Mucosa of gallbladder (tissue), 1 donor: Measurements from ENCODE around the gene IMMP2L. TPM values are rescaled to one million over a fixed set of nuclear protein-coding genes. Genes with fewer than 3 reads are reported as not detected.
"Not testable (repeated sequence)": the region's sequence is repeated elsewhere in the genome, so short reads cannot be mapped to it uniquely, and the experiment has no call there.

Experiments used
- DNase-seq: peaks from one replicate; pipeline ENCODE4 v3.0.0-alpha.2; 2020; ENCODE audit warnings: low spot score
- total RNA-seq: library from RNA; stranded (reverse); gene quantifications from one replicate; pipeline ENCODE4 v1.2.1, GENCODE V29; 2021
- donor health status: DM: no; HTN: no; CAD: no.

IMMP2L gene
- total RNA-seq, 1 donor from 2014 or later, result 19.7 TPM

GRCh38 chr7:111333010-111333409, 229.3 kb downstream of the IMMP2L start:
- DNase-seq, result no peak

GRCh38 chr7:111330235-111330523, 232.1 kb downstream of the IMMP2L start:
- no peak for DNase-seq

GRCh38 chr7:111329367-111330234, 232.7 kb downstream of the IMMP2L start:
- no peak for DNase-seq

- DNase-seq, result no peak
Observed at GRCh38 chr7:111328487-111328886, 233.8 kb downstream of the IMMP2L start.

DNA sequence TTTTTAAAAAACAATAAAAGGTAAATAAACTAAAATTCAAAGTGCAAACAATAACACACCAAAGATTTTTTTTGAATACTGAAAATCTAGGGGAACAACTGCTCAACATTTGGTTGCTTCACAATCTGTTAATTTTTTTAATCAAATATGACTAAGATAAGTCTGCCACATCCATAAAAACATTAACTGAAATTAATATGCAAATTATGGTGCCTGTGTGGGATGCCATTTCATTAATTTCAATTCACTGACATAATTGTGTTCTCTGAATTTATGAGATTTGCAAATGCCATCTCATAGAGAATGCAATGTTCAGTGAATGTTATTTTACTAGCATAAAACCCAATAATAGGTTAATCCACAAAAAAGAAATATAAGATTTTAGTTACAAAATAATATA, 237.5 kb downstream of the IMMP2L start:
- DNase-seq, result no peak

GRCh38 chr7:111324228-111324627, 238.1 kb downstream of the IMMP2L start:
- DNase-seq, result no peak

DNA sequence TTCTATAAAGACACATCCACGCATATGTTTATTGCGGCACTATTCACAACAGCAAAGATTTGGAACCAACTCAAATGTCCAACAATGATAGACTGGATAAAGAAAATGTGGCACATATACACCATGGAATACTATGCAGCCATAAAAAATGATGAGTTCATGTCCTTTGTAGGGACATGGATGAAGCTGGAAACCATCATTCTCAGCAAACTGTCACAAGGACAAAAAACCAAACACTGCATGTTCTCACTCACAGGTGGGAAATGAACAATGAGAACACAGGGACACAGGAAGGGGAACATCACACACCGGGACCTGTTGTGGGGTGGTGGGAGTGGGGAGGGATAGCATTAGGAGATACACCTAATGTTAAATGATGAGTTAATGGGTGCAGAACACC, 238.6 kb downstream of the IMMP2L start:
- not testable (repeated sequence) for DNase-seq

GRCh38 chr7:111320133-111320532, 242.2 kb downstream of the IMMP2L start:
- DNase-seq, result no peak

DNA sequence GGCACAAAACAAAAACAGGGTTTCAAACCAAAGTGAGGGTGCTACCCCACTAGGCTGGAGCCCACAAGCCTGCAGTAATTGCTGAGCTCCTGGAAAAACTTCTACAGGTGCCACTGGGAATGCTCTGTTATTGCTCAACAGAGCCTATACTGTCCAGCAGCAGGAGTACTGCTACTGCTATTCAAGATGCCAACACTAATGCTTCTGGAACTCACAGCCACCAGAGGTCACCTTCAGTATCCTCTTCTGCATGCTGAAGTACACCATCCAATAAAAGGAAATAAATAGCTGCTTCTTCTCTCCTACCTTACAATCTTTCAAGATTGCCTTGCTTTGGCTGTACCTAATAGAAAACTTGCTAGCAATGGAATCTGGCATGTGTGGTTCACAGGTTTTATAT, 249.3 kb downstream of the IMMP2L start:
- DNase-seq, result no peak

GRCh38 chr7:111308691-111309090, 253.6 kb downstream of the IMMP2L start:
- no peak for DNase-seq

DNA sequence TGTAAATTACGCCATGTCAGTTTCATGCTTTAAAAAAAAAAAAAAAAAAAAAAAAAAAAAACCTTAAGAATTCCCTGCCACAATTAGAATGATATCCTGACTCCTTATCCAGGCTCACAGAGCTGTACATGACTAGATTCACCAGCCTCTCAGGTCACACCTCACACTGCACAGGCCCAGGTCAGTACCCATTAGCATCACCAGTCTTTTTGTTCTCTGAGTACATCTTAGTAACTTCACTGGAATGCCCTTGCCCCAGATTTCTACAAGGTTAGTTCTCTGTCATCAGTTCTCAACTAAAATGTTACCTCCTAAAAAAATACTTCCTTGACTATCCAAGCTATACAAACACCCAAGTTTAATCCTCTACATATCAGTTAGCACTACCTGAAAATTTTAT, 260.4 kb downstream of the IMMP2L start:
- DNase-seq, result no peak

DNA sequence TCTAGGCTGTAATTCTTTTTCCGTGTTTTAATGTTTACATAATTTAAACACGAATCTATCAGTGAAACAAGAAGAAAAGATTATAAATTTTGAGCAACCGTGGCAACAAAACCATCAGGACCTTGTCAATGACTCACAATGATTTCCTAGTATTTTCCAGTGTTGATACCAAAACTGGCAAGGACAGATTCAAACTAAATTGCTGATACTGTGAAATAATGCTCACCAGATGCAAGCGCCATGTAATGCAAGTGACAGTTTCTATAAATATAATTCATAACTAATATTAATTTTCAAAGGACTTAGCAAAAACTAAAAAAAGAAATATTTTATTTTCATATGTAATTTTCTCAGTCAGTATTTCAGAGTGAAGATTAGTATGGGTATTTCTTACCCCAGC, 267.8 kb downstream of the IMMP2L start:
- DNase-seq, result no peak

- DNase-seq, result no peak
Observed at GRCh38 chr7:111292026-111292470, 270.2 kb downstream of the IMMP2L start.

- no peak for DNase-seq
Observed at GRCh38 chr7:111290982-111291381, 271.3 kb downstream of the IMMP2L start.

- DNase-seq, result no peak
Observed at GRCh38 chr7:111290419-111290818, 271.9 kb downstream of the IMMP2L start.

DNA sequence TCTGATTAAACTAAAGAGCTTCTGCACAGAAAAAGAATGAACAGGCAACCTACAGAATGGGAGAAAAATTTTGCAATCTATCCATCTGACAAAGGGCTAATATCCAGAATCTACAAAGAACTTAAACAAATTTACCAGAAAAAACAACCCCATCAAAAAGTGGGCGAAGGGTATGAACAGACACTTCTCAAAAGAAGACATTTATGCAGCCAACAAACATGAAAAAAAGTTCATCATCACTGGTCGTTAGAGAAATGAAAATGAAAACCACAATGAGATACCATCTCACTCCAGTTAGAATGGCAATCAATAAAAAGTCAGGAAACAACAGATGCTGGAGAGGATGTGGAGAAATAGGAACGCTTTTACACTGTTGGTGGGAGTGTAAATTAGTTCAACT, 273.9 kb downstream of the IMMP2L start:
- not testable (repeated sequence) for DNase-seq

DNA sequence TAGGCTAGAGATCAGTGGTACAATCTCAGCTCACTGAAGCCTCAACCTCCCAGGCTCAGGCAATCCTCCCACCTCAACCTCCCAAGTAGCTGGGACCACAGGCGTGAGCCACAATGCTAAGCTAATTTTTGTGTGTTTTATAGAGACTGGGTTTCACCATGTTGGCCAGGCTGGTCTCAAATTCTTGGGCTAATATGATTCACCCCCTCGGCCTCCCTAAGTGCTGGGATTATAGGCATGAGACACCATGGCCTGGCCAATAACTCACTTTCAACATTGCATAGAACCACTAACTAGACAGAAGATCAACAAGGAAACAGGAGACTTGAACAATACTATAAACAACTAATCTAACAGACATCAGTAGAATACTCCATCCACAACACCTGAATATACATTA, 279.7 kb downstream of the IMMP2L start:
- no peak for DNase-seq

DNA sequence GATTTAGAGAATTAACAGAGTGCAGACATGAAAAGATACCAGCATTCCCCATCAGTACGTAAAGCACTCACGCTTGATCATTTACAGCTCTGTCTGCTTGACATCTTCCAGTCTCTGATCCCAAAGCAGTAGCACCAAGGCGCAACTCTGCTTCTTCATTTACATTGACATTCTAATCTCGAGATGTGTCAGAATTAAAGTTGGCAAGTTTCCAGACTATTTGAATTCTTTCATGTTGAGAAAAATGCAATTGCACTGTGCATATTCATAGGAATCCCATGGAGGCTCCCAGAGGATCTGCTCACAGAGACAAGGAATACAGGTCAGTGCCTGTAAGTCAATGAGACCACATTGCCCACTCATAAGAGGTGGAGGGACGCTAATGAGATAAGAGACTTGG, 287.4 kb downstream of the IMMP2L start:
- no peak for DNase-seq

- no peak for DNase-seq
Observed at GRCh38 chr7:111272092-111272491, 290.2 kb downstream of the IMMP2L start.

DNA sequence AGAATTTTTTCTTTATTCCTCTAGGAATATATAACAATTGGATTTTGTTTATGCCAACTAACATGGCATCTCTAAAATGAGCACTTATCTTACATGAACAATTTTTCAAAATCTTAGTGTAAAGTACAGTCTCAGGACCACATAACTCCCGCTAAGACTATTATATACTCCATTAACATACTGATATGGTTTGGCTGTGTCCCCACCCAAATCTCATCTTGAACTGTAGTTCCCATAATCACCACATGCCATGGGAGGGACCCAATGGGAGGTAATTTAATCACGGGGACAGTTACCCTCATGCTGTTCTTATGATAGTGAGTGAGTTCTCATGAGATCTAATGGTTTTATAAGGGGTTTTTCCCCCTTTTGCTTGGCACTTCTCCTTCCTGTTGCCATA, 291.5 kb downstream of the IMMP2L start:
- DNase-seq, result not testable (repeated sequence)

GRCh38 chr7:111268941-111269340, 293.4 kb downstream of the IMMP2L start:
- DNase-seq, result no peak

GRCh38 chr7:111266613-111267012, 295.7 kb downstream of the IMMP2L start:
- no peak for DNase-seq

DNA sequence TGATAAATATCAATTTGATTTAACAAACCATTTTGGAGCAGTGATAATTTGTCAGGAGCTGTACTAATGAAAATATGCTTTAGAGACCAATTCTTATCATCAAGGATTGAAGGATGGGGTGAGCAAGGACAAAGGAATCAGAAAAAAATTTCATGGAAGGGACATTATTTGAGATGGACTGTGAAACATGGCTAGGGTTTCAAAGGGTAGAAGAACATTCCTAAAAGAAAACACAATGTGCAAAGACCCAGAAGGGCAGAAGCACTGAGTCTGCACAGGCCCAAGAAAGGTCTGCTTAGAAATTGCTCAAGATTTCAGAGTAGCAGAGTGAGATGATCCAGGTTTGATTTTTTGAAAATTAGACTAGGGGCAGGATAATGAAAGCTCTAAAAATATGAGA, 296.9 kb downstream of the IMMP2L start:
- DNase-seq, result no peak

GRCh38 chr7:111264981-111265380, 297.3 kb downstream of the IMMP2L start:
- no peak for DNase-seq
